HUES64 (cell line): ENCODE results near the gene C19orf53.
"Not testable (repeated sequence)": the region's sequence is repeated elsewhere in the genome, so short reads cannot be mapped to it uniquely, and the experiment has no call there.

ENCODE experiments used
- H3K27ac ChIP-seq: 2 replicates; pipeline ENCODE4 v1.7.0; 2013; ENCODE audit warnings: low read depth, low read length, inconsistent platforms
- H3K27me3 ChIP-seq: 2 replicates; pipeline ENCODE4 v1.6.1; 2013; ENCODE audit warnings: mild to moderate bottlenecking, low read length; ENCODE audit not compliant: insufficient read depth
- H3K36me3 ChIP-seq: 2 replicates; pipeline ENCODE4 v1.6.1; 2013; ENCODE audit warnings: mild to moderate bottlenecking, low read length; ENCODE audit not compliant: insufficient read depth
- H3K4me1 ChIP-seq: 2 replicates; pipeline ENCODE4 v1.6.1; 2013; ENCODE audit warnings: mild to moderate bottlenecking, low read length, moderate library complexity; ENCODE audit not compliant: insufficient read depth
- H3K4me3 ChIP-seq: 2 replicates; pipeline ENCODE4 v1.5.1; 2013; ENCODE audit warnings: mild to moderate bottlenecking, low read length, moderate library complexity
- H3K9ac ChIP-seq: 2 replicates; pipeline ENCODE4 v1.6.1; 2013; ENCODE audit warnings: mild to moderate bottlenecking, low read depth, low read length
- H3K9me3 ChIP-seq: 2 replicates; pipeline ENCODE4 v1.6.1; 2013; ENCODE audit warnings: low read depth, low read length; ENCODE audit not compliant: insufficient read depth
- WGBS: fragments of 150-250, 120-280 bp; methylation state at CpG from one replicate; pipeline ENCODE4 v1.1.7; 2013; ENCODE audit warnings: missing lambda C conversion rate; 5-methylcytosine and 5-hydroxymethylcytosine counted together

C19orf53 gene

DNA sequence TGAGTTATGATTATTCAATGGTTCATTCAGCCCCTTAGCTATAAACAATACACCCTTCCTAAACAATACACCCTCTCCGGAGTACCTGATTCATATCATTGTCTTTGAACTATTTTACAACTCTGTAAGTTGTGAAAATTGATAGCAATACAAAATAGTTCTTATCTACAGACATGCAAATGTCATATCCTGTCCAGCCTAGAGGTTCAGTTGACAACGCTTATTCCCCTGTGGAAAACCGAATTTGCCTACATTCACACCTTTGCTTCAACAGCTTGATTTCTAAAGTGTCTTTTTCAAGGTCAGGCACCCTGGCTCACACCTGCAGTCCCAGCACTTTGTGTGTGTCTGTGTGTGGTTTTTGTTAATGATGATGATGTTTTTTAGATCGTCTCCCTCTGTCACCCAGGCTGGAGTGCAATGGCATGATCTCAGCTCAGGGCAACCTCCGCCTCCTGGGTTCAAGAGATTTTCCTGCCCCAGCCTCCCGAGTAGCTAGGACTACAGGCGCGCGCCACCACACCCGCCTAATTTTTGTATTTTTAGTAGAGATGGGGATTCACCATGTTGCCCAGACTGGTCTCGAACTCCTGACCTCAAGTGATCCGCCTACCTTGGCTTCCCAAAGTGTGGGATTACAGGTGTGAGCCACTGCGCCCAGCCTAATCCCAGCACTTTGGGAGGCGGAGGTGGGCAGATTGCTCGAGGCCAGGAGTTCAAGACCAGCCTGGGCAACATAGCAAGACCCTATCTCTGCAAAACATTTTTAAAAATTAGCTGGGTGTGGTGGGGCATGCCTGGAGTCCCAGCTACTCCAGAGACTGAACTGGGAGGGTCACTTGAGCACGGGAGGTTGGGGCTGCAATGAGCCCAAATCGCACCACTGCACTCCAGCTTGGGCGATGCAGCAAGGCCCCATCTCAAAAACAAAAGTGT lies 9.6 kb downstream of the C19orf53 start:
- H3K4me1 ChIP-seq, result no peaks in the 10 kb centered on the region
- no peak overlapping the region for H3K27ac ChIP-seq
- H3K36me3 ChIP-seq, result peaks cover 9% of the 10 kb centered on the region
- H3K4me3 ChIP-seq, result no peak overlapping the region
- WGBS, result 92% methylated on average over 17 of the region's 18 CpGs
- H3K27me3 ChIP-seq, result no peaks in the 10 kb centered on the region
- no peaks in the 10 kb centered on the region for H3K9me3 ChIP-seq
- H3K9ac ChIP-seq, result no peak overlapping the region

DNA sequence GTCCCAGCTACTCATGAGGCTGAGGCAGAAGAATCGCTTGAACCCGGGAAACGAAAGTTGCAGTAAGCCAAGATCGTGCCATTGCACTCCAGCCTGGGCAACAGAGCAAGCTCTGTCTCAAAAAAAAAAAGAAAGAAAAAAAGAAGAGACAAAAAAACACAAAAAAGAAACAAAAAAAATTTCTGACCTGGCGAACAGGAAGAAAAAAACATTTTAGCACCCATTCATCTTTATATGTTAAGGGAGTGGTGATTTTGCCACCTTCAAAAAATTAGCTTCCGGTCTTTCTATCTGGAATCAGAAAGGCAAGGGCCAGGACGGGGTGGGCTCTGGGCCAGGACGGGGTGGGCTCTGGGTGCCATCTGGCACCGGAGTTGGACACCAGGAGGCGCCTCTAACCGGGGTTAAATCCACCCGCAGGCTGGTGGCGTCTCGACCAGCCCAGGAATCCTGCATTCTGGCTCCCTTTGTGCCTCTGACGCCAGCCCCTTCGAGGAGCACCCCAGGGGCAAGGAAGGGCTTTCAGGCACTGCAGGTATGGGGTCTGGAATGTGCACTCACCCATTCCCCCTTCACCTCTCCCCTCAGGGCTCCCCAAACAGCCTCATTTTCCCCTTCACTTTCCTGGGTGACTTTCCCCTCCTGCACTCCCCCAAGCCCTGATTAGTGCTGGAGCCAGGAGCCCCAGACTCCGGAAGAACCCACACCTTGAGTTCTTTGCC lies 10.6 kb downstream of the C19orf53 start:
- no peaks in the 10 kb centered on the region for H3K27me3 ChIP-seq
- no peaks in the 10 kb centered on the region for H3K36me3 ChIP-seq
- H3K27ac ChIP-seq, result peak overlapping the region; percentile 47; the same call in 1 of the 2 replicates
- 35% methylated on average over 16 of the region's 17 CpGs for WGBS
- H3K4me3 ChIP-seq, result no peak overlapping the region
- no peaks in the 10 kb centered on the region for H3K9me3 ChIP-seq
- H3K9ac ChIP-seq, result peak overlapping the region; percentile 20; the same call in 1 of the 2 replicates
- H3K4me1 ChIP-seq, result no peaks in the 10 kb centered on the region

DNA sequence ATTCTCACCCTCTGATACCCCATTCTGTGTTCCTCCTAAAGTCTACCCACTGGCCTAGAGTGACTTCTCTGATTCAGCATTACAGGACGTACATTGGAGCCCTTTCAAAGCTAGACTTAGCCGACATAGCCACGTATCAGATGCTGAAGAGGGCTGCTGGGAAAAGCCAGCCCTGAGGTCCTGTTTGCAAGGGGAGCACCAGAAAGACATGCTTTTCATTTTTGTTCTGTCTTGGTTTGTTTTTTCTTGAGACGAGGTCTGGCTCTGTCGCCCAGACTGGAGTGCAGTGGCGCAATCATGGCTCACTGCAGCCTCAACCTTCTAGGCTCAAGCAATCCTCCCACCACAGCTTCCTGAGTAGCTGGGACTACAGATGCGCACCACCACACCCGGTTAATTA lies 14.7 kb downstream of the C19orf53 start:
- Histone ChIP-seq H3K36me3 (no peaks in the 10 kb centered on the region), H3K27ac (no peak overlapping the region), H3K4me1 (no peaks in the 10 kb centered on the region), H3K9me3 (no peaks in the 10 kb centered on the region), H3K9ac (no peak overlapping the region), H3K27me3 (no peaks in the 10 kb centered on the region), H3K4me3 (no peak overlapping the region)
- 87% methylated on average over 8 of the region's 8 CpGs for WGBS

DNA sequence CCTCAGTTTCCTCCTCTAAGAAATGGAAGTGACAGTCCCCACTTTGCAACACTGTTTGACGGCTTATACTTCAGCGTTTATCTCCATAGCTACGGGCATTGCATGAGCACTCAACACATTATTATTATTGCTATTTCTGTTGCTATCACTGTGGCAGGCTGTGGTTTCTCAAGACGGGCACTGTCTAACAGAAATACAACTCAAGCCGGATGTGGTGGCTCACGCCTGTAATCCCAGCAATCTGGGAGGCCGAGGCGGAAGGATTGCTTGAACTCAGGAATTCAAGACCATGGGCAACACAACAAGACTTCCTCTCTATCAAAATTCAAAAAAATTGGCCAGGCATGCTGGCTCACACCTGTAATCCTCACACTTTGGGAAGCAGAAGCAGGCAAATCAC lies 16.1 kb downstream of the C19orf53 start:
- 92% methylated on average over 8 of the region's 8 CpGs for WGBS
- no peaks in the 10 kb centered on the region for H3K36me3 ChIP-seq
- H3K9ac ChIP-seq, result no peak overlapping the region
- H3K27ac ChIP-seq, result no peak overlapping the region
- H3K4me3 ChIP-seq, result no peak overlapping the region
- H3K4me1 ChIP-seq, result no peaks in the 10 kb centered on the region
- H3K9me3 ChIP-seq, result no peaks in the 10 kb centered on the region
- no peaks in the 10 kb centered on the region for H3K27me3 ChIP-seq

DNA sequence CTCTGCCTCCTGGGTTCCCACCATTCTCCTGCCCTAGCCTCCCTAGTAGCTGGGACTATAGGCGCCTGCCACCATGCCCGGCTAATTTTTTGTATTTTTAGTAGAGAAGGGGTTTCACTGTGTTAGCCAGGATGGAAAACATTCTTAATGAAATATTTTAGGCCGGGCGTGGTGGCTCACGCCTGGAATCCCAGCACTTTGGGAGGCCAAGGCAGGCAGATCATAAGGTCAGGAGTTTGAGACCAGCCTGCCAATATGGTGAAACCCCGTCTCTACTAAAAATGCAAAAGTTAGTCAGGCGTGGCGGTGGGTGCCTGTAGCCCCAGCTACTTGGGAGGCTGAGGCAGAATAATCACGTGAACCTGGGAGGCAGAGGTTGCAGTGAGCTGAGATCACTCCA lies 19.1 kb downstream of the C19orf53 start:
- not testable (repeated sequence) for H3K9me3 ChIP-seq, H3K36me3 ChIP-seq, H3K4me1 ChIP-seq, H3K27me3 ChIP-seq, H3K4me3 ChIP-seq, H3K27ac ChIP-seq, H3K9ac ChIP-seq
- 93% methylated on average over 9 of the region's 9 CpGs for WGBS

DNA sequence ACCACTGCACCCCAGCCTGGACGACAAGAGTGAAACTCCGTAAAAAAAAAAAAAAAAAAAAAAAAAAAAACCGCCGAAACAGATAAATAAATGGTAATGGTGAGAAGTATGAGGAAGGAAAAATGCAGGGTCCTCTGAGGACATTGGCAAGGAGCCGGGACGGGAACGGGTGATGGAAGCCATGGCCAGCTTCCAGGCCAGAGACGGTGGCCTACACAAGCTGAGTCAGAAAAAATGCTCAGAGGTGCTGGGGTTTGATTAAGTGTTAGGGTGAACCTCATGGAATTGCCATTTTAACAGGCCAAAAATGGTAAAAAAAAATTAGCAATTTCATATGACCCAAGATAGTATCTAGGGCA lies 20.1 kb downstream of the C19orf53 start:
- peak overlapping the region; percentile 51 for H3K4me3 ChIP-seq
- peak overlapping the region; percentile 51 for H3K9ac ChIP-seq

DNA sequence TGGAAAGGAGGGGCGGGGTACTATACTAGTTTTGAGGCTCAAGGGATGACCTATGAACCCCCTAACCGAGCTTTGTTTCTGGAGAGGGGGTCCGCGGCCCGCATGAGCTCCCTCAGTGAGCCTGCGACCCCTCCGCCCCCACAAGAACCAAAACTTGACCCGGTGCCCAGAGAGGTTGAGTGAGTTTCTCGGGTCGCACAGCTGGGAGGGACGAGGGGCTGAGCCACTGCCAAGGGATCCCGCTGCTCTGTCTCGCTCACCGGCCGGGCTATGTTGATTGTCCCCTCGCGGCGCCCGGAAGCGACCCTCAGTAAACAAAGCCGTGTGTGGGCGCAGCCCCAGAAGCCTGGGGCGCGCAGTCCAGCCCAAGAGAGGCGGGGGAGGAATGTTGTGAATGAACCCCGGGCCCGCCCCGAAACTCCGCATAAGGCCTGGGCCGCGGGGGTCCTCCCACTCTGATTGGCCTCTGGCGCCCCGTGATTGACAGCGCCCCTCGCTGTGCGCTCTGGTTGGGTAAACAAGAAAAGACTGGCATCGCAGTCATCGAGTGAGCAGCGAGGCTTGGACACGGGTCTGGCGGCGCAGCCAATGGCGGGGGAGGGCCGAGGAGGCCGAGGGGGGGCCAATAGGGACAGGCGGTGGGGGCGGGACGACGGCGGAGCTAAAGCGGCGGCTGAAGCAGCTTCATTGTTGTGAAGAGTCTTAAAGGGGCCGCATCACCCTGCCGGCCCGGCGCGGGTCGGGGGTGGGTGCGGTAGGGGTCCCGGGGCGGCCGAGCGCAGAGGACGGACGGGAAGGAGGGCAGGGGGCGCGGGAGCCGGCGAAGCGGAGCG lies 20.7 kb downstream of the C19orf53 start, which contains the start of gene ZSWIM4:
TSS of gene ZSWIM4 (plus strand) at position 687 of the 833 bp plus-strand sequence. CDS start 206 bp downstream, outside the sequence.
- Histone ChIP-seq H3K4me3 (peak within 1 kb of the TSS; percentile 77), H3K4me1 (0 out of 2 replicates have a peak, but pooled peaks cover 6% of the 10 kb centered on the region), H3K27ac (peak within 1 kb of the TSS; percentile 83; the same call in 1 of the 2 replicates), H3K27me3 (no peaks in the 10 kb centered on the region), H3K9ac (peak within 1 kb of the TSS; percentile 70), H3K36me3 (peaks cover 8% of the 10 kb centered on the region), H3K9me3 (no peaks in the 10 kb centered on the region)
- WGBS, result 3% methylated on average over 71 of the region's 71 CpGs

More for the DNA sequence above, 20.1 kb downstream of the C19orf53 start:
- Histone ChIP-seq H3K36me3 (peaks cover 4% of the 10 kb centered on the region; the same call in 1 of the 2 replicates), H3K4me1 (0 out of 2 replicates have a peak, but pooled peaks cover 6% of the 10 kb centered on the region), H3K27ac (peak overlapping the region; percentile 56; the same call in 1 of the 2 replicates), H3K27me3 (no peaks in the 10 kb centered on the region), H3K9me3 (no peaks in the 10 kb centered on the region)
- 65% methylated on average over 6 of the region's 8 CpGs for WGBS

DNA sequence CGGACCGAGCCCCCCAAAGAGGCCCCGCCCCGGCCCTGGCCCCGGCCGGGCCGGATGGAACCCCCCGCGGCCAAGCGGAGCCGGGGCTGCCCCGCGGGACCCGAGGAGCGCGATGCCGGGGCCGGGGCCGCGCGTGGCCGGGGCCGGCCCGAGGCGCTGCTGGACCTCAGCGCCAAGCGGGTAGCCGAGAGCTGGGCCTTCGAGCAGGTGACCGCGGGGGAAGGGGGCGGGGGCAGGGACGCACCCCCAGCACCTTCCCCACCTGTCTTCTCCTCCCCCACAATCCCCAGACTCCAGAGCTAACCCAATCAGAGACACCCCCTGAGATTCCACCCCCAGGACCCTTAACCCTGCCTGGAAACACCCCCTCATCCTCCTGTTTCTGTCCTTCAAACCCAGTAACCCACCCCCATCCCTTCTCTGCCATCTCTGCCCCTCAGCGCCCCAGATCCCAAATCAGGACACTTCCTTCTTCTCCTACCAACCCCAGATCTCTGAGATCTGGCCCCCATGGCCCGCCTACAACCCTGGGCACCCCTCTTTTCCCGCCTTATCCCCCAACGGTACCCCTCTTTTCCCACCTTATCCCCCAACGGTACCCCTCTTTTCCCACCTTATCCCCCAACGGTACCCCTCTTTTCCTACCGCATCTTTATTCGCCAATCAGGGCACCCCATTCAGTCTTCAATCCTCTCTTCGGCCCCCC lies 21.5 kb downstream of the C19orf53 start:
- peaks cover 11% of the 10 kb centered on the region for H3K36me3 ChIP-seq
- WGBS, result 3% methylated on average over 42 of the region's 42 CpGs
- peak overlapping the region; percentile 83; the same call in 1 of the 2 replicates for H3K27ac ChIP-seq
- H3K27me3 ChIP-seq, result no peaks in the 10 kb centered on the region
- 0 out of 2 replicates have a peak, but pooled peaks cover 6% of the 10 kb centered on the region for H3K4me1 ChIP-seq
- H3K4me3 ChIP-seq, result peak overlapping the region; percentile 77
- peak overlapping the region; percentile 70 for H3K9ac ChIP-seq
- no peaks in the 10 kb centered on the region for H3K9me3 ChIP-seq

DNA sequence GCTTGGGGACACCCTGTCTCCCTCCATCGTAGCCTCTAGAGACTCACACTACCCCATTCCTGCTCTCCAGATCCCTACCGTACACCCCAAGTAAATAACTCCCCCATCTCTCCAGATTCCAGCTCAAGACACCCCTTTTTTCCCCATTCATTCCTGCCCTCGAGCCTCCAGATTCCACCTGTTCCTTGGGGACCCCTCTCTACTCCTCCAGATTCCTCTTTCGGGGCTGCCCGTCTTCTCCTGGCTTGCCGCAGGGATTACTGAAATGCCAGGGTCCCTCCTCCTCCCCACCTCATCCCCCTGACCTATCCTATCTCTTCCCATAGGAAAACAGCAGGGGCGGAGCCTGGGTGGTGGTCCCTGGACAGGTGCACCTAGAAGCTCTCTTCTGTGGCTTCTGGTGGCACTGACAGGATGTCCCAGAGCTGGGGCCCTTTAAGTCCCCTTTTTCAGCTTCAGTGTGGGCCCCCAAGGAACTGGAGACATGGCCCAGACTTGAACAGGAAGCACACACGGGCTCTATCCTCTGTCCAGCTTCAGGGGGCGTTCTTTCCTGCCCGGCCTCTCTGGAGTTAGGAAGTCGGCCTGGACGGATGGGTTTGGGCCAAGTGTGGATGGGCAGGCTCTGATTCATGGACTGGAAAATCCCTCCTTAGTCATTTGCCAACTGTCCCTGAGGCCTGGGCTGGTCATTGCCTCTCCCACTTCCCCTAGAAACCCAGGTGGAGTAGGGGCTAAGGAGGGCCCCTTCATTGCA lies 22.2 kb downstream of the C19orf53 start:
- H3K4me1 ChIP-seq, result 0 out of 2 replicates have a peak, but pooled peaks cover 6% of the 10 kb centered on the region
- H3K36me3 ChIP-seq, result peaks cover 16% of the 10 kb centered on the region
- H3K27ac ChIP-seq, result no peak overlapping the region; the same call in 1 of the 2 replicates
- no peaks in the 10 kb centered on the region for H3K27me3 ChIP-seq
- peak overlapping the region; percentile 70 for H3K9ac ChIP-seq
- no peaks in the 10 kb centered on the region for H3K9me3 ChIP-seq
- WGBS, result 45% methylated on average over 12 of the region's 12 CpGs
- H3K4me3 ChIP-seq, result peak overlapping the region; percentile 77
